ENCODE data around the gene HDAC5. TPM values are rescaled to one million over a fixed set of nuclear protein-coding genes. Genes with fewer than 3 reads are reported as not detected.
A peak's percentile ranks its signal among the peaks of the same experiment; 100 is the strongest.

HDAC5 gene
- total and polyA plus RNA-seq, 2 of the 8 experiments (the other 6 are each of a cell fraction or from before 2014, with no cell fraction given): 48.5 to 54.4 TPM

DNA sequence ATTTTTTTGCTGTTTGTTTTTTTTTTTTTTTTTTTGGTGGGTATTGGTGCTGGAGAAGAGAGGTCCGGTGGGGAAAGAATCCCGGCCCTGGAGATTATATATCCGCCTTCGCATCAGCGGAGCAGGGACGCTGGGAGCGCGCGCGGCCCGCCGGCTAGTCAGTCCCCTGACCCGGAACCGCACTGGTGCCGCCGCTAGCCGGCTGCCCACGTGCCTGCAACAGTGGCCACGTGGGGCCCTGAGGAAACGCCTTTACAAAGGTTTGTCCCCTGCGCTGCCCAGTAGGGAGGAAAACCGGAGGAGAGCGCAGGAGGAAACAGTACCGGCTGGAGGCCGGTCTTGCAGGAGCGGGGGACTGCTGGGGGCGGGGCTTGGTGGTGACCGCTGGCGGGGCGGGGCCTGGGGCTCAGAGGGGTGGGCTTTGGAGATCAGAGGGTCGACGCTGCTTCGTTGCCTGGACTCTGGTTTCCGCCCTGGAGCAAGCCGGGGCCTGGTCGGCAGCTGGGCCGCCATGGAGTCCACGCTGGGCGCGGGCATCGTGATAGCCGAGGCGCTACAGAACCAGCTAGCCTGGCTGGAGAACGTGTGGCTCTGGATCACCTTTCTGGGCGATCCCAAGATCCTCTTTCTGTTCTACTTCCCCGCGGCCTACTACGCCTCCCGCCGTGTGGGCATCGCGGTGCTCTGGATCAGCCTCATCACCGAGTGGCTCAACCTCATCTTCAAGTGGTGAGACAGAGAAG lies 52.8 kb downstream of the HDAC5 start, which contains the start of gene G6PC3 (continued):
- TF ChIP-seq TEAD4 (IDR thresholded peaks at IDR 0.05; ENCODE audit: low read depth, low read length) (no peak), SRF (IDR thresholded peaks at IDR 0.05; ENCODE audit: low read depth, low read length) (no peak), SUZ12 (IDR thresholded peaks at IDR 0.05; ENCODE audit: low read length) (no peak), POU5F1 (IDR thresholded peaks at IDR 0.05; ENCODE audit: low read depth, low read length) (no peak), SP2 (IDR thresholded peaks at IDR 0.05; ENCODE audit: low read length) (no peak), JUND (IDR thresholded peaks at IDR 0.05; ENCODE audit: low read length) (no peak), EZH2 (IDR thresholded peaks at IDR 0.05; ENCODE audit: low read depth, low read length, severe bottlenecking) (no peak), SAP30 (IDR thresholded peaks at IDR 0.05; ENCODE audit: insufficient read depth, insufficient replicate concordance, low read length) (no peak), ATF3 (IDR thresholded peaks at IDR 0.05; ENCODE audit: insufficient read depth, low read depth, low read length) (peak; percentile 98), RFX5 (IDR thresholded peaks at IDR 0.05; ENCODE audit: borderline replicate concordance, low read depth, low read length) (no peak), E2F6 (IDR thresholded peaks at IDR 0.05) (peak; percentile 88), YY1 (IDR thresholded peaks at IDR 0.05; ENCODE audit: low read depth, low read length) (peak; percentile 73; the same call in 1 of the 2 replicates), HDAC6 (IDR thresholded peaks at IDR 0.05; ENCODE audit: low read depth, low read length) (no peak), RBBP5 (IDR thresholded peaks at IDR 0.05; ENCODE audit: borderline replicate concordance, low read depth, low read length) (0 out of 2 replicates have a peak, but pooled peaks have one; percentile 68), KDM1A (IDR thresholded peaks at IDR 0.05; ENCODE audit: borderline replicate concordance, low read length) (no peak), CBX5 (IDR thresholded peaks at IDR 0.05; ENCODE audit: low read depth, low read length) (no peak), BRCA1 (IDR thresholded peaks at IDR 0.05; ENCODE audit: low read depth, low read length) (no peak), POLR2A (IDR thresholded peaks at IDR 0.05; ENCODE audit: control extremely low read depth in 1 of 2, low read depth in 2 of 2, low read length in 2 of 2) (peak; percentile 96 to 98), SP1 (IDR thresholded peaks at IDR 0.05; ENCODE audit: low read depth, low read length) (peak; percentile 75; the same call in 1 of the 2 replicates), MAFK (IDR thresholded peaks at IDR 0.05; ENCODE audit: low read depth, low read length) (no peak), EGR1 (IDR thresholded peaks at IDR 0.05; ENCODE audit: borderline replicate concordance, low read depth, low read length) (no peak)
- TF ChIP-seq, protein P1, sequence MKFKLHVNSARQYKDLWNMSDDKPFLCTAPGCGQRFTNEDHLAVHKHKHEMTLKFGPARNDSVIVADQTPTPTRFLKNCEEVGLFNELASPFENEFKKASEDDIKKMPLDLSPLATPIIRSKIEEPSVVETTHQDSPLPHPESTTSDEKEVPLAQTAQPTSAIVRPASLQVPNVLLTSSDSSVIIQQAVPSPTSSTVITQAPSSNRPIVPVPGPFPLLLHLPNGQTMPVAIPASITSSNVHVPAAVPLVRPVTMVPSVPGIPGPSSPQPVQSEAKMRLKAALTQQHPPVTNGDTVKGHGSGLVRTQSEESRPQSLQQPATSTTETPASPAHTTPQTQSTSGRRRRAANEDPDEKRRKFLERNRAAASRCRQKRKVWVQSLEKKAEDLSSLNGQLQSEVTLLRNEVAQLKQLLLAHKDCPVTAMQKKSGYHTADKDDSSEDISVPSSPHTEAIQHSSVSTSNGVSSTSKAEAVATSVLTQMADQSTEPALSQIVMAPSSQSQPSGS (IDR thresholded peaks at IDR 0.05; ENCODE audit: low read length): no peak

Data from H1 (cell line).